ENCODE results near the gene DNAJC21.

Gene DNAJC21

DNA sequence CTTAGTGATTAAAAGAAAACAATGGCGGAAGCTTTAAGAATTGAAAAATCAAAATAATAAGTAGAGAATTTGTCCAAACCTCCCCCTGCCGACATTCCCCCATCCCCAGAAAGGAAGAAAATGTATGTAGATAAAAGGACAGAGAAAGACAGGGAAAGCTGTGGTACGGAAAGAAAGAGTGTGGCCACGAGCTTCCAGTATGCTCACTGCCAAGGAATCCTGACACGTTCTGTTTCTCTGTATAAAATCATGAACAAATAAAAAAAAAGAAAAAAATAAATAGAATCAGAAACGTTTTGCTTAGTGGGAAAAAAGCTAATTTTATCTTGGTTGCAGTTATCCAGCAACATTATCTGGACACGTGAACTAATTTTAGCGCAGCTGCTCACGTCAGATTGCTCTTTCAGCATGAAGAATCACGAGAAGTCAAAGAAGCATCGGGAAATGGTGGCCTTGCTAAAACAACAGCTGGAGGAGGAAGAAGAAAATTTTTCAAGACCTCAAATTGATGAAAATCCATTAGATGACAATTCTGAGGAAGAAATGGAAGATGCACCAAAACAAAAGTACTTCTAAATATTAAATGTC lies 15.2 kb downstream of the DNAJC21 start:
- TF ChIP-seq, protein P1, sequence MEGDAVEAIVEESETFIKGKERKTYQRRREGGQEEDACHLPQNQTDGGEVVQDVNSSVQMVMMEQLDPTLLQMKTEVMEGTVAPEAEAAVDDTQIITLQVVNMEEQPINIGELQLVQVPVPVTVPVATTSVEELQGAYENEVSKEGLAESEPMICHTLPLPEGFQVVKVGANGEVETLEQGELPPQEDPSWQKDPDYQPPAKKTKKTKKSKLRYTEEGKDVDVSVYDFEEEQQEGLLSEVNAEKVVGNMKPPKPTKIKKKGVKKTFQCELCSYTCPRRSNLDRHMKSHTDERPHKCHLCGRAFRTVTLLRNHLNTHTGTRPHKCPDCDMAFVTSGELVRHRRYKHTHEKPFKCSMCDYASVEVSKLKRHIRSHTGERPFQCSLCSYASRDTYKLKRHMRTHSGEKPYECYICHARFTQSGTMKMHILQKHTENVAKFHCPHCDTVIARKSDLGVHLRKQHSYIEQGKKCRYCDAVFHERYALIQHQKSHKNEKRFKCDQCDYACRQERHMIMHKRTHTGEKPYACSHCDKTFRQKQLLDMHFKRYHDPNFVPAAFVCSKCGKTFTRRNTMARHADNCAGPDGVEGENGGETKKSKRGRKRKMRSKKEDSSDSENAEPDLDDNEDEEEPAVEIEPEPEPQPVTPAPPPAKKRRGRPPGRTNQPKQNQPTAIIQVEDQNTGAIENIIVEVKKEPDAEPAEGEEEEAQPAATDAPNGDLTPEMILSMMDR (IDR thresholded peaks at IDR 0.05; ENCODE audit: unreplicated experiment in 3 of 3) = no peak
- Mint-ChIP-seq H3K36me3 (ENCODE audit: low read depth) (peaks cover 67% of the 10 kb centered on the region), H3K4me1 (no peaks in the 10 kb centered on the region), H3K9me3 (no peaks in the 10 kb centered on the region), H3K27ac (no peak overlapping the region), H3K27me3 (ENCODE audit: low read depth) (no peaks in the 10 kb centered on the region), H3K4me3 (no peak overlapping the region)

- H3K27ac Mint-ChIP-seq = no peak overlapping the region
- no peak overlapping the region for H3K4me3 Mint-ChIP-seq
- TF ChIP-seq, protein P1 (IDR thresholded peaks at IDR 0.05; ENCODE audit: unreplicated experiment in 3 of 3) = no peak
- H3K4me1 Mint-ChIP-seq = no peaks in the 10 kb centered on the region
- H3K9me3 Mint-ChIP-seq = no peaks in the 10 kb centered on the region
- peaks cover 32% of the 10 kb centered on the region for H3K36me3 Mint-ChIP-seq (ENCODE audit: low read depth)
- H3K27me3 Mint-ChIP-seq (ENCODE audit: low read depth) = no peaks in the 10 kb centered on the region
These were observed 28.0 kb downstream of the DNAJC21 start for GRCh38 chr5:34957321-34957720.

- TF ChIP-seq, protein P1 (IDR thresholded peaks at IDR 0.05; ENCODE audit: unreplicated experiment in 3 of 3) = peak; percentile 60 to 77 (median 69)
- H3K27me3 Mint-ChIP-seq (ENCODE audit: low read depth) = no peaks in the 10 kb centered on the region
- peak overlapping the region in 2 of 3 experiments; percentile 3 to 23 for H3K27ac Mint-ChIP-seq
- no peaks in the 10 kb centered on the region for H3K9me3 Mint-ChIP-seq
- H3K4me1 Mint-ChIP-seq = no peaks in the 10 kb centered on the region
- H3K4me3 Mint-ChIP-seq = no peak overlapping the region
- H3K36me3 Mint-ChIP-seq (ENCODE audit: low read depth) = peaks cover 26% of the 10 kb centered on the region
These were observed 28.7 kb downstream of the DNAJC21 start for GRCh38 chr5:34957857-34958690.

DNA sequence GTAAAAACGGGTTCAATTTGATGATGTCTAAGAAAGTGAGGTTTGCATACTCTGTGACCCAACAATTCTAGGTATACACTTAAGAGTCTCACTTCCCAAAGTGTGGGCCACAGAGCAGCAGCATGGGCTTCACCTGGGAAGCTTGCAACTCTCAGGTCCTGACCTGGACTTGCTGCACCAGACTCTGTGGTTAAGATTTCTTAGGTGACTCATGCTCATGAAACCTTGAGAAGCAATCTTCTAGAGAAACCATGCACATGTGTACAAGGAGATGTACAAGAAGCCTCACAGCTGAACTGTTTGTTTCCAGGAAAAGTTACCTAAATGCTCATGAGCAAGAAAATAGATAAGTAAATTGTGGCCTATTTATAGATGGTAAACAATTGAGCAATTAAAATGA lies 30.0 kb downstream of the DNAJC21 start:
- H3K9me3 Mint-ChIP-seq = no peaks in the 10 kb centered on the region
- TF ChIP-seq, protein P1 (IDR thresholded peaks at IDR 0.05; ENCODE audit: unreplicated experiment in 3 of 3) = no peak
- no peak overlapping the region for H3K27ac Mint-ChIP-seq
- peaks cover 20% of the 10 kb centered on the region for H3K36me3 Mint-ChIP-seq (ENCODE audit: low read depth)
- no peak overlapping the region for H3K4me3 Mint-ChIP-seq
- no peaks in the 10 kb centered on the region for H3K27me3 Mint-ChIP-seq (ENCODE audit: low read depth)
- H3K4me1 Mint-ChIP-seq = no peaks in the 10 kb centered on the region

- H3K27ac Mint-ChIP-seq = no peak overlapping the region
- peaks cover 17% of the 10 kb centered on the region for H3K36me3 Mint-ChIP-seq (ENCODE audit: low read depth)
These were observed 38.2 kb downstream of the DNAJC21 start for GRCh38 chr5:34967540-34967939.

More at GRCh38 chr5:34967540-34967939, 38.2 kb downstream of the DNAJC21 start:
- Mint-ChIP-seq H3K4me3 (no peak overlapping the region), H3K4me1 (no peaks in the 10 kb centered on the region), H3K9me3 (peaks cover 17% of the 10 kb centered on the region), H3K27me3 (ENCODE audit: low read depth) (peaks cover 3% of the 10 kb centered on the region)
- TF ChIP-seq, protein P1 (IDR thresholded peaks at IDR 0.05; ENCODE audit: unreplicated experiment in 3 of 3) = no peak

Measured in nephron (organoid).